Kidney tubule cell (primary cell): ENCODE measurements around the gene SPOP.
A peak's percentile ranks its signal among the peaks of the same experiment; 100 is the strongest.
"Not testable (repeated sequence)": the region's sequence is repeated elsewhere in the genome, so short reads cannot be mapped to it uniquely, and the experiment has no call there.

Source experiments
- DNase-seq: peaks from one replicate; pipeline ENCODE4 v3.0.0-alpha.2; 2018; ENCODE audit warnings: low spot score

The SPOP gene

GRCh38 chr17:49571764-49572163, 106.1 kb downstream of the SPOP start:
- no peak for DNase-seq

- no peak for DNase-seq
Observed at GRCh38 chr17:49571283-49571682, 106.6 kb downstream of the SPOP start.

DNA sequence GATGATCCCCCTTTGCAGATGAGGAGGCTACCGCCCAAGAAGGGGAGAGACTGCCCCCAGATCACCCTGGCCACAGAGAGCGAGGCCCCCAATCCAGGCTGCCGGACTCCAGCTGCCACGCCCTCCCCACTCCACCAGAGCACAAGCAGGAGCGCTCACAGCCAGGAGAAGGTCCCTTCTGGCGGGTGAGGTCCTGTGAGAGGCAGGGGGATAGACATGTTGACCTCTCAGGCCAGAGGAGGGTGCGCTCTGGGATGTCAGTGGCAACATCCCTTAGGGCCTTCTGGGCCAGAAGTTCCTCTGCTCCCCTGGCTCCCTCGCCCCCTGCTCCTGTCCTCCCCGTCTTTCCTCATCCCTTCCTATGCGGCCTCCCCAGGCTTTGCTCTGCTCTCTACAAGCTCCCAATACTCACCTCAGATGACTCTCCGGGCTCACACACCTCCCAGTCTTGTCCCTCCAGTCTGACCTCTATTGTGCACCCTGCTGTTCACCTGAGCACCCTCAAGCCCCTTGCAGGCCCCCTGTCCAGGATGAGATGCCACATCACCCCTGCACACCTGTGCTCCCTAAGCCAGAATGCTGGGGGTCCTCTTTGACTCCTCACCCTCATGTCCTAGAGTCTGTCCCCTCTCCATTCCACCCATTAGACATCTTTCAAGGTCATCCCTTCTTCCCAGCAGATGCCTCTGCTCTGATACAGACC, 107.2 kb downstream of the SPOP start:
- DNase-seq: no peak

DNA sequence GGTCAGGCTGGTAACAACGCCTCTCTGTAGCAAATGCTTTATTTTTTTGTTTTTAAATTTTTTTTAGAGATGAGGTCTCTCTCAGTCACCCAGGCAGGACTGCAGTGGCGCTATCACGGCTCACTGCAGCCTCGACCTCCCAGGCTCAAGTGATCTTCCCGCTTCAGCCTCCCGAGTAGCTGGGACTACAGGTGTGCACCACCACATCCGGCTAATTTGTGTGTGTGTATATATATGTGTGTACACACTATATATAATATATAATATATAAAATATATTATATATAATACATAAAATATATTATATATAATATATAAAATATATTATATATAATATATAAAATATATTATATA, 109.2 kb downstream of the SPOP start:
- not testable (repeated sequence) for DNase-seq

DNA sequence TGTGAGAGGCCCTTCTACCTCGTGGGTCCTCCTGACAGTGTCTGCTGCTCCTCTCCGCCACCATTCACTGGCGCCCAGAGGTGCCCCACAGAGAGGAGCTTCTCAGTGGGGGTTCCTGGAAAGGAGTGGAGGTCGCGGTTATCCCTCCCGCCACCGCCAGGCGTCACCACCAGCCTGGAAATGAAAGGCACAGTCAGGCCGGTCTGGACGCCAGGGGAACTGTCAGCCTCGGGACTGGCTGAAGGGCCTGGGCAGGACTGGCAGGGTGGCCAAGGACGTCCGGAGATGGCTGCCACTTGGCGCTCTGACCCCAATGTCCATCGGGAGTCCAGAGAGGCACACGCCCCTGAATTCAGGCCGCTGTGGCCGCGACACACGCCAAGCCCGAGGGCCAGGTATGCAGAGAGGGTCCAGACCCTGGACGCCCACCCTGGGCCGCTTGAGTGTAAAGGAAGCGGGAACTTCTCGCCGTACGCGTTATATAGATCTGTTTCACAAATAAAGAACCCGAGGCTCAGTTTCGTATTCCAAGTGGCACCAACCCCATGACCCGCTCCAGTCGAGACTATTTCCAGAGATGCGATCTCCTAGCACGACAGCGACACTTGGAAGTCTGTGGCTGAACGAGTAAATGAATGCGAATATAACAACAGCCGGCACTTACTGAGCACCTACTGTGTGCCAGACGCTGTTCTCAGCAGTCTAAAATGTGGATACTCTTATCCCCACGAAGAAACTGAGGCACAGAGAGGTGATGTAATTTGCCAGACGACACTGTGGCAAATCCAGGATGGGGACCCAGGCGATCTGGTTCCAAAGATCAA, 109.8 kb downstream of the SPOP start:
- peak; percentile 81 for DNase-seq

DNA sequence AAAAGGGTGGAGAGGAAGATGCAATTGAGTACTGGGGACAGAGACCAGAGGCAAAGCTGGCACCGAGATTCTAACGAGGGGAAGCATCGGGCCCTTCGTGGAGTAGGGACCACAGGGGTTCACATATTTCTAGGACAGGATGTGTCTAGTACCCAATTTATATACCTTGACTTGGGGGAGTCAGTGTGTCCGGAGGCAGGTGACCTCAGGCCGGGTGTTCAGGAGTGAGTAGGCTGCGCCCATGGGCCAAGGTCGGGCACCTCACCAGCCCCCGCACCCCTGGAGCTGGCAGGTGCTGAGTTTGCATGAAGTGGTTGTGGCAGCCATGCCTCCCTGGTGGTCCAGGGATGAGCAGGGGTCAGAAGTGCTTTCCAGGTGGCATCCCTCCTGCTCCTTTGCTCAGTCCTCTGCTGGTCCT, 110.8 kb downstream of the SPOP start:
- DNase-seq: no peak

- DNase-seq: no peak
Observed at GRCh38 chr17:49566668-49567071, 111.2 kb downstream of the SPOP start.

- peak; percentile 16 for DNase-seq
Observed at GRCh38 chr17:49565948-49566491, 111.9 kb downstream of the SPOP start.

DNA sequence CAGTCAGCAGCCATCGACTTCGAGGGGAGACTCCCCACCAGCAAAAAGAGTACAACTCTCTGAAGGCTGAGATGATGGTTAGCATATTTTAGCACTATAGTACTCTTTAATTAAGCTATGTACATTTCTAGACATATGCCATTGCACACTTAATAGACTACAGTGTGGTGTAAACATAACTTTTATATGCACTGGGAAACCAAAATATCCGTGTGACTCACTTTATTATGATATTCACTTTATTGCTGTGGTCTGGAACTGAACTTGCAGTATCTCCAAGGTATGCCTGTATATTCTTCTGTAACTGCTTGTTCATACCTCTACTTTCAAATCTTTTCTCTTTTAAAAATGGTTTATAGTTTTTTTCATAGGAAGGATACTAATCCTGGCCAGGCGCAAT, 113.3 kb downstream of the SPOP start:
- no peak for DNase-seq

DNA sequence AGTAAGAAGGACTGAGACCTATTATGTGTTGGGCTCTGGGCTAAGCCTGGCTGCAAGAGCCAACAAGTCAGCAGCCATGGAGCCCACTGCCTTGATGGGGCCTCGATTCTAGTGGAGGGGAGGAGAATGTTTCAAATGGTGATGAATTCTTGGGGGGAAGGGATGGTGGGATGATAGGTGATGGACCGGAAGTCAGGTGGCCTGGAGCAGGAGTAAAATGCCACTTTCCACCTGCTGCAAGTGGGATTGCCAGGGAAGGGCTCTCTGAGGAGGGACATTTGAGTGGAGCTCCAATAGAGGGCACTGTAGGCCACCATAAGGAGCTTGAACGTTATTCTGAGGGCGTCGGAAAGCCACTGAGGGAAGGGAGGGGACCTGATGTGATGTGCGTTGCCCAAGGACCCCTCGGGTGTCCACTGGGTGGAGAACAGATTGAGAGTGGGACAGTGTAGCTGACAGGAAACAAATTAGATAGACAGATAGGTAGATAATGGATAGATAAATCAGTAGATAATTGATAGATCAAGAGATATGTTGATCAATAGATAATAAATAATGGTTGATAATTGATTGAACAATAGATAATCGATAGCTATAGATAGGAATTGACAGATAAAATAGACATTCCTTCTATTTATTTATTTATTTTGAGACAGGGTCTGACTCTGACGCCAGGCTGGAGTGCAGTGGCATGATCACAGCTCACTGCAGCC, 120.4 kb downstream of the SPOP start:
- peak; percentile 60 for DNase-seq

- DNase-seq: peak; percentile 74
Observed at GRCh38 chr17:49556223-49556943, 121.5 kb downstream of the SPOP start.

GRCh38 chr17:49555495-49556222, 122.2 kb downstream of the SPOP start:
- DNase-seq: peak; percentile 29

- no peak for DNase-seq
Observed at GRCh38 chr17:49554694-49555494, 123.0 kb downstream of the SPOP start.

DNA sequence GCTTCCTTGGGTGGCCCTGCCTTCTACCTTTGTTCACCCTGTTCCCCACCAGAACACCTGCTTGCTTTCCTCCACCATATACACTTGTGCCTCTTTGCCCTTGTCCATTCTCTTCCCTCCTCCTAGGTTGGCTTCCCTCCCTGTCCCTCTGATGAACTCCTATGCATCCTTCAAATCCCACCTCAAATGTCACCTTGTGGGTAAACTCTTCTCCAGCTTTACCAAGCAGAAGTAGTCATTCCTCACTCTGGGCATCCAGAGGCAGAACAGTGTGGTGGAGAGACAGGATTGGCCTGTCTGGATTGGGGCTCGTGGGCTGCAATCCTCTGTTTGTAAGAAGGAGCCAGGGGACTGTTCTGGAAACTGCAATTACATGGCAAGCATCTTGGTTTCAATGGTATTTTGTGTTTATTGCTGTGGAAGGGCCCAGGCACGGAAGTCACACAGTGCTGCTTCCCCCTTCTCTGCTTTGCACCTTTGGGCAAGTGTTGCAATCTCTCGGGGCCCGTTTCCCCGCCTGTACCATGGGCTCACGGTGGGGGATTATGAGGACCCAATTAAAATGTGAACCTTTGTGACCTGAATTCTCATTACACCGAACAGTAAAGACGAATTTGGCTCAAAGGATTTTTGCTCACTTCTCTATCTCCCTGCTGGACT, 124.1 kb downstream of the SPOP start:
- no peak for DNase-seq

- DNase-seq: no peak
Observed at GRCh38 chr17:49552070-49552751, 125.7 kb downstream of the SPOP start.

GRCh38 chr17:49551221-49552069, 126.5 kb downstream of the SPOP start:
- DNase-seq: no peak

- not testable (repeated sequence) for DNase-seq
Observed at GRCh38 chr17:49550764-49551163, 127.1 kb downstream of the SPOP start.
